Measurements from ENCODE around the gene RASAL2.

RASAL2 gene

GRCh38 chr1:178512566-178513277 lies 418.8 kb downstream of the RASAL2 start, which contains the start of gene TEX35:
Gene TEX35, plus strand, starts transcription at chr1:178513109. Its CDS starts 80 bp downstream, at chr1:178513189.
- Histone ChIP-seq H3K4me3 (ENCODE audit: low read depth in 1 of 2, low read length in 1 of 2) (no peak within 1 kb of the TSS), H3K27me3 (no peaks in the 10 kb centered on the region), H3K36me3 (no peaks in the 10 kb centered on the region), H3K4me1 (ENCODE audit: control insufficient read depth in 1 of 2, insufficient read depth in 1 of 2, low read depth in 1 of 2, low read length in 1 of 2) (no peaks in the 10 kb centered on the region), H3K27ac (no peak within 1 kb of the TSS), H3K9me3 (no peaks in the 10 kb centered on the region)
- TF ChIP-seq CTCF (IDR thresholded peaks at IDR 0.05): no peak

- no peaks in the 10 kb centered on the region for H3K36me3 ChIP-seq
- no peak for TF ChIP-seq CTCF (IDR thresholded peaks at IDR 0.05)
- H3K27me3 ChIP-seq: no peaks in the 10 kb centered on the region
- no peak overlapping the region for H3K4me3 ChIP-seq (ENCODE audit: low read depth in 1 of 2, low read length in 1 of 2)
- no peaks in the 10 kb centered on the region for H3K4me1 ChIP-seq (ENCODE audit: control insufficient read depth in 1 of 2, insufficient read depth in 1 of 2, low read depth in 1 of 2, low read length in 1 of 2)
- H3K27ac ChIP-seq: no peak overlapping the region
- no peaks in the 10 kb centered on the region for H3K9me3 ChIP-seq
Observed at GRCh38 chr1:178513278-178513983, 419.5 kb downstream of the RASAL2 start.

GRCh38 chr1:178516110-178516509 lies 422.2 kb downstream of the RASAL2 start:
- Histone ChIP-seq H3K27me3 (no peaks in the 10 kb centered on the region), H3K9me3 (no peaks in the 10 kb centered on the region), H3K36me3 (no peaks in the 10 kb centered on the region), H3K4me3 (ENCODE audit: low read depth in 1 of 2, low read length in 1 of 2) (no peak overlapping the region), H3K4me1 (ENCODE audit: control insufficient read depth in 1 of 2, insufficient read depth in 1 of 2, low read depth in 1 of 2, low read length in 1 of 2) (no peaks in the 10 kb centered on the region), H3K27ac (no peak overlapping the region)
- no peak for TF ChIP-seq CTCF (IDR thresholded peaks at IDR 0.05)

- H3K36me3 ChIP-seq: no peaks in the 10 kb centered on the region
- H3K27me3 ChIP-seq: no peaks in the 10 kb centered on the region
- H3K27ac ChIP-seq: no peak overlapping the region
- H3K4me3 ChIP-seq (ENCODE audit: low read depth in 1 of 2, low read length in 1 of 2): no peak overlapping the region
- no peaks in the 10 kb centered on the region for H3K9me3 ChIP-seq
- no peak for TF ChIP-seq CTCF (IDR thresholded peaks at IDR 0.05)
- no peaks in the 10 kb centered on the region for H3K4me1 ChIP-seq (ENCODE audit: control insufficient read depth in 1 of 2, insufficient read depth in 1 of 2, low read depth in 1 of 2, low read length in 1 of 2)
Observed at GRCh38 chr1:178518894-178519293, 425.0 kb downstream of the RASAL2 start.

GRCh38 chr1:178520803-178521202 lies 426.9 kb downstream of the RASAL2 start:
- no peak overlapping the region for H3K4me3 ChIP-seq (ENCODE audit: low read depth in 1 of 2, low read length in 1 of 2)
- no peaks in the 10 kb centered on the region for H3K27me3 ChIP-seq
- H3K36me3 ChIP-seq: no peaks in the 10 kb centered on the region
- TF ChIP-seq CTCF (IDR thresholded peaks at IDR 0.05): no peak
- H3K9me3 ChIP-seq: no peaks in the 10 kb centered on the region
- H3K4me1 ChIP-seq (ENCODE audit: control insufficient read depth in 1 of 2, insufficient read depth in 1 of 2, low read depth in 1 of 2, low read length in 1 of 2): no peaks in the 10 kb centered on the region
- no peak overlapping the region for H3K27ac ChIP-seq

Measured in neutrophil (primary cell).